ENCODE measurements around the gene CLTCL1.

CLTCL1 gene

DNA sequence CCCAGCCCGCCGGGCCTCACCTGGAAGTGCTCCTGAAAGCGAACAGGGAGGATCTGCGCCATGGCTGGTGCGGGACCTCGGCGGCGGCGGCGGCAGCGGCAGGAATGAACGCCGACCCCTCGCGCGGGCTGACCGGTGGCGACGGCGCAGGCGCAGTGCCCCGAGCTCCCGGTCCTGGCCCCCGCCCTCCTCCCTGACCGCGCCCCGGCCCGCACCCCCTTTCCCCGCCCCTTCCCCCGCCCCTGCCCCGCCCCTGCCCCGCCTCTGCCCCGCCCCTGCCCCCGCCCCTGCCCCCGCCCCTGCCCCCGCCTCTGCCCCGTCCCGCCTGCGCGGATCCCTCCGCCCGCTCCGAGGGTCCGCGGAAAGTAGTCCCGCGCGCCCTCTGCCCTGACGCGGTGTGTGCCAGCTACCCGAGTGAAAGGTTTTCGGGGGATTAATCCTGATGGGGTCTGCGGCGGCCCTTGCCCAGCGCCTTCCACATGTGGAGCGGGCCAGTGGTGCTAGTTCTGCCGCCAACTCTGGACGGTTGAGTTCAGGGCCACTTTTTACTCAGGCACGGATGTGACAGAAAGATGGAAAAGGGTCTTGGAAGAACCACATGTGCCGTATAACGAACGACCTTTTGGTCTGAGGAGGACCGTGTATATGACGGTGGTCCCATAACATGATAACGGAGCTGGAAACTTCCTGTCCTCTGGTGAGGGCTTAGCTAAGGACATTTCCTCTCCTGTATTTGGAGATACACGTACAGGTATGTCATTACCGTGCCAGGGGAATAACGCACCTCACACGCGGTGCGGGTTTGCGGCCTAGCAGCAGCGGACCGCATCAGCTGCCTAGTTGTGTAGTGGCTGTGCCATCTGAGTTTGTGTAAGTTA, at the start of gene CLTCL1:
CLTCL1 (minus strand) TSS at position 140 of the 878 bp plus-strand sequence; CDS start at position 62, 78 bp downstream.
- Histone ChIP-seq H3K4me1 (ENCODE audit: control insufficient read depth in 1 of 2, insufficient read depth in 1 of 2, low read depth in 1 of 2, low read length in 1 of 2) (peaks cover 45 to 49% of the 10 kb centered on the region in 2 experiments), H3K27ac (peak within 1 kb of the TSS; percentile 73), H3K27me3 (no peaks in the 10 kb centered on the region), H3K4me3 (ENCODE audit: low read depth in 1 of 2, low read length in 1 of 2) (peak within 1 kb of the TSS; percentile 92 to 93), H3K9me3 (no peaks in the 10 kb centered on the region), H3K36me3 (no peaks in the 10 kb centered on the region)
- TF ChIP-seq CTCF (IDR thresholded peaks at IDR 0.05): no peak

GRCh38 chr22:19337137-19337536, 45.6 kb upstream of the CLTCL1 start:
- peaks cover 21% of the 10 kb centered on the region for H3K36me3 ChIP-seq
- H3K4me1 ChIP-seq (ENCODE audit: control insufficient read depth in 1 of 2, insufficient read depth in 1 of 2, low read depth in 1 of 2, low read length in 1 of 2): no peaks in the 10 kb centered on the region
- no peaks in the 10 kb centered on the region for H3K27me3 ChIP-seq
- no peaks in the 10 kb centered on the region for H3K9me3 ChIP-seq
- no peak overlapping the region for H3K27ac ChIP-seq
- H3K4me3 ChIP-seq (ENCODE audit: low read depth in 1 of 2, low read length in 1 of 2): no peak overlapping the region
- TF ChIP-seq CTCF (IDR thresholded peaks at IDR 0.05): no peak

GRCh38 chr22:19336133-19337075, 44.9 kb upstream of the CLTCL1 start:
- TF ChIP-seq CTCF (IDR thresholded peaks at IDR 0.05): no peak
- Histone ChIP-seq H3K4me3 (ENCODE audit: low read depth in 1 of 2, low read length in 1 of 2) (no peak overlapping the region), H3K36me3 (peaks cover 28% of the 10 kb centered on the region), H3K4me1 (ENCODE audit: control insufficient read depth in 1 of 2, insufficient read depth in 1 of 2, low read depth in 1 of 2, low read length in 1 of 2) (no peaks in the 10 kb centered on the region), H3K27me3 (no peaks in the 10 kb centered on the region), H3K9me3 (no peaks in the 10 kb centered on the region), H3K27ac (no peak overlapping the region)

DNA sequence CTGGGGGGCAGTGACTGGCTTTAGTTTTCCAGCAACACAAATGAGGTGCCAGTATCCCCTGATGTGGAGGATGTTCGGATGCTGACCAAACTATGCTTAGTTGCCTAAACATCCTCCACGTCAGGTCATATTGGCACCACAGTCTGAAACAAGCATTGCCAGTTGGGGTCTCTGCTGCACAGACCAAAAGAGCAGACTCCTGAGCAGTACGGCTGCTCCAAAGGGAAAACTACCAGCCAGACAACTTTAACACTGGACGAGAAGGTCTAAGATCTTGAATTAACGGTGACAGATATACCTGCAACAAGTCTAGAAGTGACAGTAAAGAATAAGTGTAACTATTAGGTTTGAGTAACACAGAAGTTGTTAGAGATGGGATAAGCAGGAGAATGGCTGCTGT, 40.5 kb upstream of the CLTCL1 start:
- Histone ChIP-seq H3K4me3 (ENCODE audit: low read depth in 1 of 2, low read length in 1 of 2) (no peak overlapping the region), H3K4me1 (ENCODE audit: control insufficient read depth in 1 of 2, insufficient read depth in 1 of 2, low read depth in 1 of 2, low read length in 1 of 2) (no peaks in the 10 kb centered on the region), H3K9me3 (no peaks in the 10 kb centered on the region), H3K27ac (no peak overlapping the region), H3K27me3 (no peaks in the 10 kb centered on the region), H3K36me3 (peaks cover 50% of the 10 kb centered on the region)
- no peak for TF ChIP-seq CTCF (IDR thresholded peaks at IDR 0.05)

DNA sequence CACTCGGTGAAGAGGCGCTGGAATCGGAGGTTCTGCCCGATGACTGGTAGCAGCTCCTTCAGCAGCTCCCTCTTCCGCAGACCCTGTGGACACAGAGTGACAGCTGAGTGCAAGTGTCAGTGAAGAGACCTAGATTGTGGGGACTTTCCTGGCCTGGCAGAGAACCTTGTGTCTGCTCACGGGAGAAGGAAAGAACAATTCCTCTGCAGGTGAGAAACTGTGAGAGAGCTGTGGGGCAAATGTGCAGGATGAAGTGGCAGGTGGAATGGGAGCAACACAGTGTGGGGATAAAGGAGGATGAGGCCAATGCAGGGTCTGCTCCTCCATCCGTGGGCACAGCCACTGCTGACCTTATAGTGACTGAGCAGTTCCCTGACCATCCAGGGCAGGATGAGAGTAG, 40.0 kb upstream of the CLTCL1 start:
- Histone ChIP-seq H3K27me3 (no peaks in the 10 kb centered on the region), H3K4me1 (ENCODE audit: control insufficient read depth in 1 of 2, insufficient read depth in 1 of 2, low read depth in 1 of 2, low read length in 1 of 2) (no peaks in the 10 kb centered on the region), H3K36me3 (peaks cover 46% of the 10 kb centered on the region), H3K27ac (no peak overlapping the region), H3K9me3 (no peaks in the 10 kb centered on the region), H3K4me3 (ENCODE audit: low read depth in 1 of 2, low read length in 1 of 2) (no peak overlapping the region)
- TF ChIP-seq CTCF (IDR thresholded peaks at IDR 0.05): no peak

Data from neutrophil (primary cell).